ENCODE measurements around the gene SCRT2. TPM values are rescaled to one million over a fixed set of nuclear protein-coding genes. Genes with fewer than 3 reads are reported as not detected.

The SCRT2 gene
- total RNA-seq, 1 experiment from 2014 or later = not detected

DNA sequence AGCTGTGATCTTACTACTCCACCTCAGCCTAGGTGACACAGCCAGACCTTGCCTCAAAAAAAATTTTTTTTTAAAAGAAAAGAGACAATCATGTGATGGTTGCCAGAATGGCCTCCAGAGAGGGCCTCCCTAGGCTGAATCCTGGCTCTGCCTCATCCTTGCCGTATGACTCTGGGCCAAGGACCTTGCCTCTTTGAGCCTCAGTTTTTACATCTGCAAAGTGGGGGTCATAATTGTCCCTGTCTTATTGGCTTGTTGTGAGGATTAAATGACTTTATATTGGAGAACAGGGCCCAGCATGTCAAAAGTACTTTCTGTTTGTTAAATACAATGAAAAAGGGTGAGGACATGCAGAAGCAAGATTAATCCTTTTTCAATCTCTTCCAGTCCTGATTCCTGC lies 37.0 kb downstream of the SCRT2 start:
- H4K20me1 ChIP-seq (ENCODE audit: insufficient read depth) = no peaks in the 10 kb centered on the region
- no peaks in the 10 kb centered on the region for H3K36me3 ChIP-seq (ENCODE audit: control insufficient read depth in 1 of 2, insufficient read depth in 2 of 2, low read length in 2 of 2)
- H3K27me3 ChIP-seq (ENCODE audit: insufficient read depth, low read length) = no peaks in the 10 kb centered on the region
- no peak overlapping the region for H3K4me3 ChIP-seq (replicated peaks in 1 of 2; ENCODE audit: low read depth in 1 of 2, low read length in 2 of 2)
- CTCF ChIA-PET = interaction anchor here (0.6 to 1.0 kb wide), 2 partner anchors 38 to 318 kb away, joined by 3 read pairs; no protein-coding TSS in a partner anchor
- no peaks in the 10 kb centered on the region; a peak in 1 of 4 replicates for H3K4me1 ChIP-seq (ENCODE audit: control insufficient read depth in 1 of 2, insufficient read depth in 2 of 2, low read length in 2 of 2)
- no peak overlapping the region for H3K9ac ChIP-seq (ENCODE audit: low read length)
- TF ChIP-seq, protein P1, sequence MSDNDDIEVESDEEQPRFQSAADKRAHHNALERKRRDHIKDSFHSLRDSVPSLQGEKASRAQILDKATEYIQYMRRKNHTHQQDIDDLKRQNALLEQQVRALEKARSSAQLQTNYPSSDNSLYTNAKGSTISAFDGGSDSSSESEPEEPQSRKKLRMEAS (IDR thresholded peaks at IDR 0.05) = no peak
- TF ChIP-seq, protein P2, sequence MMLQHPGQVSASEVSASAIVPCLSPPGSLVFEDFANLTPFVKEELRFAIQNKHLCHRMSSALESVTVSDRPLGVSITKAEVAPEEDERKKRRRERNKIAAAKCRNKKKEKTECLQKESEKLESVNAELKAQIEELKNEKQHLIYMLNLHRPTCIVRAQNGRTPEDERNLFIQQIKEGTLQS (IDR thresholded peaks at IDR 0.05) = no peak
- ATAC-seq = no peak
- H3K4me2 ChIP-seq (ENCODE audit: low read length) = no peak overlapping the region
- RAD21 ChIA-PET (ENCODE audit: low non-redundant PET in 1 of 2, low total read pairs in 2 of 2, uncharacterized antibody in 2 of 2, unreplicated experiment in 2 of 2) = no interaction called here
- no TSS peak for BruUV-seq (replicated peaks)
- no peak for DNase-seq (ENCODE audit: low read depth, low spot score)
- H3K27ac ChIP-seq (ENCODE audit: low read depth, low read length) = no peak overlapping the region
- H3K9me2 ChIP-seq (ENCODE audit: insufficient read depth) = no peaks in the 10 kb centered on the region
- no peak overlapping the region for H2AFZ ChIP-seq (ENCODE audit: low read depth, low read length, poor library complexity, severe bottlenecking)
- intact Hi-C loops (cut with micrococcal nuclease) = no loop called here
- H3K9me3 ChIP-seq (ENCODE audit: control insufficient read depth in 1 of 2, insufficient read depth in 1 of 2, low read depth in 1 of 2, low read length in 2 of 2) = no peaks in the 10 kb centered on the region
- H3K79me2 ChIP-seq (ENCODE audit: insufficient read depth, low read length) = no peaks in the 10 kb centered on the region
- POLR2A ChIA-PET = no interaction called here

DNA sequence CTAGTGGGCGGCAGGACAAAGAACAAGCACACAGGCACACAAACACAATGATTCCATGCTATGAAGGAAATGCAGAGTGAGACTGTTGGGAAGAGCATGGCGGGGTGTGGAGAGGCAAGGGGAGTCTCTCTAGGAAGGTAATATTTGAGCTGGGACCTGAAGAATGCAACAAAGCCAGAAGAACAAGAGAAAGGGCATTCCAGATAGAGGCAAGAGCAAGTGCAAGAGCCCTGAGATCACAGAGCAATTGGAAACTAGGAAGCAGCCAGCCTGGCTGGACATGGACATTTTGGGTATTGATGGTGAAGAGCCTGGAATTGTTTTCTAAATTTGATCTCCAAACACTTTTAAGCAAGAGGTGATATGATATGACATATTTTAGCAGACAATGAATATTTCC lies 38.0 kb downstream of the SCRT2 start:
- Histone ChIP-seq H3K4me3 (replicated peaks in 1 of 2; ENCODE audit: low read depth in 1 of 2, low read length in 2 of 2) (no peak overlapping the region), H3K9me3 (ENCODE audit: control insufficient read depth in 1 of 2, insufficient read depth in 1 of 2, low read depth in 1 of 2, low read length in 2 of 2) (no peaks in the 10 kb centered on the region), H2AFZ (ENCODE audit: low read depth, low read length, poor library complexity, severe bottlenecking) (no peak overlapping the region), H3K27me3 (ENCODE audit: insufficient read depth, low read length) (no peaks in the 10 kb centered on the region), H3K4me2 (ENCODE audit: low read length) (no peak overlapping the region), H3K79me2 (ENCODE audit: insufficient read depth, low read length) (no peaks in the 10 kb centered on the region), H3K9ac (ENCODE audit: low read length) (no peak overlapping the region), H3K4me1 (ENCODE audit: control insufficient read depth in 1 of 2, insufficient read depth in 2 of 2, low read length in 2 of 2) (no peaks in the 10 kb centered on the region; a peak in 1 of 4 replicates), H4K20me1 (ENCODE audit: insufficient read depth) (no peaks in the 10 kb centered on the region), H3K36me3 (ENCODE audit: control insufficient read depth in 1 of 2, insufficient read depth in 2 of 2, low read length in 2 of 2) (no peaks in the 10 kb centered on the region), H3K9me2 (ENCODE audit: insufficient read depth) (no peaks in the 10 kb centered on the region), H3K27ac (ENCODE audit: low read depth, low read length) (no peak overlapping the region)
- ChIA-PET POLR2A (no interaction called here), CTCF (no interaction called here), RAD21 (ENCODE audit: low non-redundant PET in 1 of 2, low total read pairs in 2 of 2, uncharacterized antibody in 2 of 2, unreplicated experiment in 2 of 2) (no interaction called here)
- intact Hi-C loops (cut with micrococcal nuclease) = no loop called here
- no peak for DNase-seq (ENCODE audit: low read depth, low spot score)
- BruUV-seq (replicated peaks) = no TSS peak
- ATAC-seq = no peak
- TF ChIP-seq, protein P1 (IDR thresholded peaks at IDR 0.05) = no peak
- no peak for TF ChIP-seq ZFX (IDR thresholded peaks at IDR 0.05)
- TF ChIP-seq POLR2AphosphoS5 (IDR thresholded peaks at IDR 0.05; ENCODE audit: low read depth, low read length) = no peak
- no peak for TF ChIP-seq RAD21 (IDR thresholded peaks at IDR 0.05; ENCODE audit: low read depth)
- TF ChIP-seq YY1 (IDR thresholded peaks at IDR 0.05; ENCODE audit: extremely low read depth, insufficient replicate concordance, low read depth, low read length) = no peak
- TF ChIP-seq, protein P2 (IDR thresholded peaks at IDR 0.05) = no peak
- TF ChIP-seq, protein P3, sequence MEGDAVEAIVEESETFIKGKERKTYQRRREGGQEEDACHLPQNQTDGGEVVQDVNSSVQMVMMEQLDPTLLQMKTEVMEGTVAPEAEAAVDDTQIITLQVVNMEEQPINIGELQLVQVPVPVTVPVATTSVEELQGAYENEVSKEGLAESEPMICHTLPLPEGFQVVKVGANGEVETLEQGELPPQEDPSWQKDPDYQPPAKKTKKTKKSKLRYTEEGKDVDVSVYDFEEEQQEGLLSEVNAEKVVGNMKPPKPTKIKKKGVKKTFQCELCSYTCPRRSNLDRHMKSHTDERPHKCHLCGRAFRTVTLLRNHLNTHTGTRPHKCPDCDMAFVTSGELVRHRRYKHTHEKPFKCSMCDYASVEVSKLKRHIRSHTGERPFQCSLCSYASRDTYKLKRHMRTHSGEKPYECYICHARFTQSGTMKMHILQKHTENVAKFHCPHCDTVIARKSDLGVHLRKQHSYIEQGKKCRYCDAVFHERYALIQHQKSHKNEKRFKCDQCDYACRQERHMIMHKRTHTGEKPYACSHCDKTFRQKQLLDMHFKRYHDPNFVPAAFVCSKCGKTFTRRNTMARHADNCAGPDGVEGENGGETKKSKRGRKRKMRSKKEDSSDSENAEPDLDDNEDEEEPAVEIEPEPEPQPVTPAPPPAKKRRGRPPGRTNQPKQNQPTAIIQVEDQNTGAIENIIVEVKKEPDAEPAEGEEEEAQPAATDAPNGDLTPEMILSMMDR (IDR thresholded peaks at IDR 0.05 in 2 of 3, conservative IDR thresholded peaks at IDR 0.05 in 1 of 3; ENCODE audit: borderline replicate concordance in 1 of 3, insufficient read depth in 1 of 3, low read depth in 2 of 3, low read length in 2 of 3) = no peak
- no peak for TF ChIP-seq SRF (IDR thresholded peaks at IDR 0.05; ENCODE audit: low read depth)
- TF ChIP-seq EZH2 (IDR thresholded peaks at IDR 0.05) = no peak
- TF ChIP-seq ZNF274 (IDR thresholded peaks at IDR 0.05; ENCODE audit: low read depth, low read length) = no peak
- no peak for TF ChIP-seq CEBPB (IDR thresholded peaks at IDR 0.05; ENCODE audit: low read depth)
- no peak for TF ChIP-seq TCF7L2 (IDR thresholded peaks at IDR 0.05; ENCODE audit: borderline replicate concordance, extremely low read depth, insufficient read depth, insufficient read length)
- no peak for TF ChIP-seq EZH2phosphoT487 (IDR thresholded peaks at IDR 0.05; ENCODE audit: borderline replicate concordance)
- no peak for TF ChIP-seq POLR2A (IDR thresholded peaks at IDR 0.05; ENCODE audit: borderline replicate concordance, extremely low read depth, insufficient read depth, insufficient read length)
- no peak for TF ChIP-seq CBX3 (IDR thresholded peaks at IDR 0.05; ENCODE audit: low read depth)

Measured in HCT116 (cell line).